ENCODE measurements around the gene ARID1A. TPM values are rescaled to one million over a fixed set of nuclear protein-coding genes. Genes with fewer than 3 reads are reported as not detected.
A peak's percentile ranks its signal among the peaks of the same experiment; 100 is the strongest.

Gene ARID1A
- total and polyA plus RNA-seq, 9 of the 15 experiments (the other 6 are each of a cell fraction or from before 2014, with no cell fraction given) = 8.3 to 88.3 (median 22.5) TPM

- TF ChIP-seq, protein P1, sequence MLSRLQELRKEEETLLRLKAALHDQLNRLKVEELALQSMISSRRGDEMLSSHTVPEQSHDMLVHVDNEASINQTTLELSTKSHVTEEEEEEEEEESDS (CRISPR knock-in tag; IDR thresholded peaks at IDR 0.05) = no peak
- TF ChIP-seq DACH1 (IDR thresholded peaks at IDR 0.05; ENCODE audit: partially characterized antibody) = peak; percentile 53
- TF ChIP-seq, protein P2, sequence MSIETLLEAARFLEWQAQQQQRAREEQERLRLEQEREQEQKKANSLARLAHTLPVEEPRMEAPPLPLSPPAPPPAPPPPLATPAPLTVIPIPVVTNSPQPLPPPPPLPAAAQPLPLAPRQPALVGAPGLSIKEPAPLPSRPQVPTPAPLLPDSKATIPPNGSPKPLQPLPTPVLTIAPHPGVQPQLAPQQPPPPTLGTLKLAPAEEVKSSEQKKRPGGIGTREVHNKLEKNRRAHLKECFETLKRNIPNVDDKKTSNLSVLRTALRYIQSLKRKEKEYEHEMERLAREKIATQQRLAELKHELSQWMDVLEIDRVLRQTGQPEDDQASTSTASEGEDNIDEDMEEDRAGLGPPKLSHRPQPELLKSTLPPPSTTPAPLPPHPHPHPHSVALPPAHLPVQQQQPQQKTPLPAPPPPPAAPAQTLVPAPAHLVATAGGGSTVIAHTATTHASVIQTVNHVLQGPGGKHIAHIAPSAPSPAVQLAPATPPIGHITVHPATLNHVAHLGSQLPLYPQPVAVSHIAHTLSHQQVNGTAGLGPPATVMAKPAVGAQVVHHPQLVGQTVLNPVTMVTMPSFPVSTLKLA (conservative IDR thresholded peaks at IDR 0.05) = peak; percentile 39 to 79; a peak in 3 of 4 replicates
- peak; percentile 97 for TF ChIP-seq TAL1 (IDR thresholded peaks at IDR 0.05)
- TF ChIP-seq CREB5 (CRISPR knock-in tag; IDR thresholded peaks at IDR 0.05) = no peak
- TF ChIP-seq ZNF589 (CRISPR knock-in tag; IDR thresholded peaks at IDR 0.05; ENCODE audit: low read depth) = peak; percentile 45; the same call in 1 of the 2 replicates
- no peak for TF ChIP-seq BCLAF1 (IDR thresholded peaks at IDR 0.05; ENCODE audit: borderline replicate concordance in 1 of 2, control insufficient read depth in 1 of 2, low read depth in 2 of 2, low read length in 1 of 2)
- no peak for TF ChIP-seq IRF9 (tag; IDR thresholded peaks at IDR 0.05)
- TF ChIP-seq U2AF1 (optimal IDR thresholded peaks at IDR 0.05; ENCODE audit: low read depth, low read length) = no peak
- TF ChIP-seq PHB2 (IDR thresholded peaks at IDR 0.05; ENCODE audit: low read depth) = 0 out of 2 replicates have a peak, but pooled peaks have one; percentile 66
- peak; percentile 78 for TF ChIP-seq BRD9 (IDR thresholded peaks at IDR 0.05; ENCODE audit: low read depth, partially characterized antibody)
- TF ChIP-seq ETS1 (conservative IDR thresholded peaks at IDR 0.05; ENCODE audit: control insufficient read depth, low read depth, low read length) = peak; percentile 73; the same call in 1 of the 2 replicates
- TF ChIP-seq FOXP1 (CRISPR knock-in tag; IDR thresholded peaks at IDR 0.05) = peak; percentile 66; the same call in 1 of the 2 replicates
- peak in 1 of 2 experiments; percentile 16; a peak in 1 of 4 replicates for TF ChIP-seq RAD21 (CRISPR knock-in tag; conservative IDR thresholded peaks at IDR 0.05 in 1 of 2, IDR thresholded peaks at IDR 0.05 in 1 of 2)
- TF ChIP-seq, protein P3, sequence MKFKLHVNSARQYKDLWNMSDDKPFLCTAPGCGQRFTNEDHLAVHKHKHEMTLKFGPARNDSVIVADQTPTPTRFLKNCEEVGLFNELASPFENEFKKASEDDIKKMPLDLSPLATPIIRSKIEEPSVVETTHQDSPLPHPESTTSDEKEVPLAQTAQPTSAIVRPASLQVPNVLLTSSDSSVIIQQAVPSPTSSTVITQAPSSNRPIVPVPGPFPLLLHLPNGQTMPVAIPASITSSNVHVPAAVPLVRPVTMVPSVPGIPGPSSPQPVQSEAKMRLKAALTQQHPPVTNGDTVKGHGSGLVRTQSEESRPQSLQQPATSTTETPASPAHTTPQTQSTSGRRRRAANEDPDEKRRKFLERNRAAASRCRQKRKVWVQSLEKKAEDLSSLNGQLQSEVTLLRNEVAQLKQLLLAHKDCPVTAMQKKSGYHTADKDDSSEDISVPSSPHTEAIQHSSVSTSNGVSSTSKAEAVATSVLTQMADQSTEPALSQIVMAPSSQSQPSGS (CRISPR knock-in tag; IDR thresholded peaks at IDR 0.05) = no peak
- TF ChIP-seq POLR2G (IDR thresholded peaks at IDR 0.05; ENCODE audit: low read depth, low read length) = no peak
Measured at GRCh38 chr1:26791626-26792025, 95.8 kb downstream of the ARID1A start (continued).

All from K562 (cell line).